GM21825 (cell line): ENCODE measurements around the gene STEAP4.

Experiments used
- ATAC-seq: cut with Tn5 transposase; IDR thresholded peaks from one replicate; pipeline ENCODE4 v1.9.1; 2021; ENCODE audit warnings: mild to moderate bottlenecking, moderate library complexity; ENCODE audit not compliant: unreplicated experiment

Gene STEAP4

DNA sequence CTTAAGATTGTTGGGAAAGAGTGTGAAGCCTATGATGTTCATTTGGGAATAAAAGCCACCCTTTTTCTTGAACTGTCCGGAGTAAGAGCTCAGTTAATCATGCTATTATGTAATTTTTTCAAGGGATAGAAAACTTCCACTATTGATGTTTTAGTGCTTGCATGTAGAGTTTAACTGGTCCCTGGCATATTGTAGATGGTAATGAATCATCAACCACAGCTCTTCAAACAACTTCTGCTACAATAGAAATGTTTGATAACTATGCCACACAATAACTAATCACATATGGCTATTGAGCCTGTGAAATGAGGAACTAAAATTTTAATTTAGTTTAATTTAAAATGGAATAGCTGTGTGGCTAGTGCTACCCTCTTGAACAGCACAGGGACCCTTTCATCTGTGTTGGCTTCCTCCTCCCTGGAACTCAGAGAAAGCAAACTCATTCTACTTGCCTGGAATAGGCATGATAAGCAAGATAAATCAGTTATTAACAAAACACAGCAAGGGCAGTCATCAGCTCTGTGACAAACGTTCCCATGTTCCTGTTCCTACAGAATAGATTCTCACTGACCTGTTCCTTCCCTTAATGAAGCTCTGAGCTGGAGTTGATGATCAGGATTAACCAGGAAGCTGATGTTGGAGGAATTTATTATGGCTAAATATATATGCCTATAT, 82.0 kb downstream of the STEAP4 start:
- ATAC-seq: no peak

DNA sequence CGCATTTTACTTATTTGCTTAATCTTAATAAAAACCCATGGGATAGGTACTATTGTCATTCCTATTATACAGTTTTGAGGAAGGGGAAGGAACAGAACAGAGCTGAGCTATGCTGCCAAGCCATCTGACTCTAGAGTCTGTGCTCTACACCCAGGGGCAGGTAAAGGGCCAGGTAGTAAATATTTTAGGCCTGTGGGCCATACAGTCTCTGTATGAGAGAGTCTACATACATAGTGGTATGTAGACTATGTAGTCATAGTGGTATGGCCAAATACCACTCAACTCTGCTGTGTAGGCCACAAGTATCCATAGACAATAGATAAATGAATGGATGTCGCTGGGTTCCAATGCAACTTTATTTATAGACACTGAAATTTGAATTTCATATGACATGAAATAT, 83.4 kb downstream of the STEAP4 start:
- no peak for ATAC-seq
